ENCODE data around the gene IFNA6. TPM values are rescaled to one million over a fixed set of nuclear protein-coding genes. Genes with fewer than 3 reads are reported as not detected.

IFNA6 gene
- total and polyA plus RNA-seq, 2 of the 4 experiments (the other 2 are of a cell fraction): not detected

- H4K20me1 ChIP-seq (ENCODE audit: insufficient read depth, low read length): peaks cover 18% of the 10 kb centered on the region; the same call in 1 of the 2 replicates
- POLR2A ChIA-PET (ENCODE audit: unreplicated experiment): no interaction called here
- no CpG with 5 or more reads among the region's 4 CpGs for WGBS, 2 experiments (ENCODE audit: extremely low coverage in 2 of 2, insufficient read length in 1 of 2)
These were observed 26.6 kb downstream of the IFNA6 start for GRCh38 chr9:21324047-21324446.

More at GRCh38 chr9:21324047-21324446, 26.6 kb downstream of the IFNA6 start:
- dilution Hi-C loops (cut with HindIII; ENCODE audit: low sequenced_read_pairs, unreplicated experiment) (no loop called here), in situ Hi-C loops (cut with MboI; ENCODE audit: low sequenced_read_pairs) (loop anchor here (5.0 to 25.0 kb wide), 2 partner anchors 473 to 938 kb away; no protein-coding TSS in a partner anchor), intact Hi-C loops (cut with micrococcal nuclease) (loop anchor here (10.0 kb wide), 1 partner anchor 921 kb away; no protein-coding TSS in a partner anchor)
- Histone ChIP-seq H3K27ac (ENCODE audit: insufficient read depth, low read length) (no peak overlapping the region), H4K91ac (ENCODE audit: insufficient read depth, low read depth, low read length) (no peak overlapping the region), H3K9ac (ENCODE audit: low read depth, low read length) (no peak overlapping the region), H3K4me2 (ENCODE audit: low read depth, low read length) (no peak overlapping the region), H2BK5ac (ENCODE audit: low read depth, low read length, poor library complexity, severe bottlenecking) (no peak overlapping the region), H3K4me3 (ENCODE audit: insufficient read depth, low read depth, low read length) (no peak overlapping the region), H2AK5ac (ENCODE audit: low read depth, low read length) (no peak overlapping the region), H3K4ac (ENCODE audit: low read depth, low read length) (no peak overlapping the region), H3K9me1 (ENCODE audit: insufficient read depth, low read length) (no peaks in the 10 kb centered on the region; the same call in 1 of the 2 replicates), H3K4me1 (ENCODE audit: control insufficient read depth, insufficient read depth, low read length) (no peaks in the 10 kb centered on the region), H2BK15ac (ENCODE audit: low read depth, low read length) (no peak overlapping the region), H2BK20ac (ENCODE audit: low read depth, low read length) (no peak overlapping the region), H3K79me1 (ENCODE audit: low read depth in 1 of 2, low read length in 2 of 2) (peaks cover 12 to 17% of the 10 kb centered on the region in 2 experiments; a peak in 3 of 4 replicates), H3K9me3 (ENCODE audit: control insufficient read depth, insufficient read depth, low read length) (no peaks in the 10 kb centered on the region), H4K5ac (ENCODE audit: low read depth, low read length) (no peak overlapping the region), H3K18ac (ENCODE audit: low read depth, low read length) (no peak overlapping the region), H4K8ac (ENCODE audit: low read depth in 2 of 2, low read length in 2 of 2) (no peak overlapping the region), H2AK9ac (replicated peaks; ENCODE audit: low read depth, low read length, poor library complexity) (no peak overlapping the region), H3K23ac (ENCODE audit: low read depth, low read length) (no peak overlapping the region), H3K27me3 (ENCODE audit: control insufficient read depth, insufficient read depth, low read length) (no peaks in the 10 kb centered on the region), H3K36me3 (ENCODE audit: control insufficient read depth, insufficient read depth, low read length) (peaks cover 20% of the 10 kb centered on the region), H3K56ac (ENCODE audit: extremely low read depth, insufficient read depth, low read length) (no peak overlapping the region), H3K14ac (replicated peaks; ENCODE audit: low read depth, low read length) (no peak overlapping the region), H2AFZ (replicated peaks; ENCODE audit: low read length, poor library complexity) (no peak overlapping the region), H2BK120ac (ENCODE audit: low read depth, low read length) (no peak overlapping the region)
- DNase-seq (no peak), ATAC-seq (ENCODE audit: low read depth) (no peak)
- TF ChIP-seq MAFK (IDR thresholded peaks at IDR 0.05; ENCODE audit: low read depth, low read length) (no peak), ELK1 (IDR thresholded peaks at IDR 0.05; ENCODE audit: borderline replicate concordance, low read depth, low read length) (no peak), CEBPB (IDR thresholded peaks at IDR 0.05; ENCODE audit: low read depth, low read length) (no peak)
- BruUV-seq (replicated peaks): no TSS peak
- CTCF ChIA-PET: no interaction called here

Data from IMR-90 (cell line).